OCI-LY1 (cell line): ENCODE data around the gene RABGAP1.

ENCODE experiments used
- EZH2 ChIP-seq: fragments of 200-600 bp; sonication (generic), shearing (Covaris generic); IDR thresholded peaks from 2 replicates; pipeline ENCODE4 v1.8.0; 2017; ENCODE audit warnings: borderline replicate concordance, mixed run types, mild to moderate bottlenecking, antibody characterized with exemption, low read length, moderate library complexity, mixed read lengths
- TF ChIP-seq, protein P1 (sequence below): fragments of 200-600 bp; sonication (generic), shearing (Covaris generic); IDR thresholded peaks from 2 replicates; pipeline ENCODE4 v1.5.1; 2017; ENCODE audit warnings: mild to moderate bottlenecking, antibody characterized with exemption, low read length, moderate library complexity, mixed read lengths

DNA sequence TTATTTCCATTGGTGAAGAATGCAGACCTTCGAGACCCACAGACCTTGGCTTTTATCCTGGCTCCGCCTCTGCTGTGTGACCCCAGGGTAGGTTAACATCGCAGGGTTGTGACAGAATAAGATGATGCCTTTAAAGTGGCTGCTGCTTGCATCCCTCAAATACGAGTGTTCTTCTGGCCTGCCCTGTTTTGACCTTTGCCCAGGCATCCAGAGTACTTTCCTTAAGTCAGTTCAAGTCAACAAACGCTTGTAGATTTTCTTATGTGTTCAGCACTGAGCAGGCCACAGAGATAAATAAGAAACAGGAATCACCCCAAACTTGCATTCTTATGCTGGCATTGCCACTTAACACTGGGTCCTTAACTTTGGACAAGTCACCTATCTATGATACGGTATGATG, 142.9 kb downstream of the RABGAP1 start:
- TF ChIP-seq, protein P1, sequence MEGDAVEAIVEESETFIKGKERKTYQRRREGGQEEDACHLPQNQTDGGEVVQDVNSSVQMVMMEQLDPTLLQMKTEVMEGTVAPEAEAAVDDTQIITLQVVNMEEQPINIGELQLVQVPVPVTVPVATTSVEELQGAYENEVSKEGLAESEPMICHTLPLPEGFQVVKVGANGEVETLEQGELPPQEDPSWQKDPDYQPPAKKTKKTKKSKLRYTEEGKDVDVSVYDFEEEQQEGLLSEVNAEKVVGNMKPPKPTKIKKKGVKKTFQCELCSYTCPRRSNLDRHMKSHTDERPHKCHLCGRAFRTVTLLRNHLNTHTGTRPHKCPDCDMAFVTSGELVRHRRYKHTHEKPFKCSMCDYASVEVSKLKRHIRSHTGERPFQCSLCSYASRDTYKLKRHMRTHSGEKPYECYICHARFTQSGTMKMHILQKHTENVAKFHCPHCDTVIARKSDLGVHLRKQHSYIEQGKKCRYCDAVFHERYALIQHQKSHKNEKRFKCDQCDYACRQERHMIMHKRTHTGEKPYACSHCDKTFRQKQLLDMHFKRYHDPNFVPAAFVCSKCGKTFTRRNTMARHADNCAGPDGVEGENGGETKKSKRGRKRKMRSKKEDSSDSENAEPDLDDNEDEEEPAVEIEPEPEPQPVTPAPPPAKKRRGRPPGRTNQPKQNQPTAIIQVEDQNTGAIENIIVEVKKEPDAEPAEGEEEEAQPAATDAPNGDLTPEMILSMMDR = no peak
- TF ChIP-seq EZH2 = no peak
